Measurements from ENCODE around the gene STX8.

The STX8 gene

DNA sequence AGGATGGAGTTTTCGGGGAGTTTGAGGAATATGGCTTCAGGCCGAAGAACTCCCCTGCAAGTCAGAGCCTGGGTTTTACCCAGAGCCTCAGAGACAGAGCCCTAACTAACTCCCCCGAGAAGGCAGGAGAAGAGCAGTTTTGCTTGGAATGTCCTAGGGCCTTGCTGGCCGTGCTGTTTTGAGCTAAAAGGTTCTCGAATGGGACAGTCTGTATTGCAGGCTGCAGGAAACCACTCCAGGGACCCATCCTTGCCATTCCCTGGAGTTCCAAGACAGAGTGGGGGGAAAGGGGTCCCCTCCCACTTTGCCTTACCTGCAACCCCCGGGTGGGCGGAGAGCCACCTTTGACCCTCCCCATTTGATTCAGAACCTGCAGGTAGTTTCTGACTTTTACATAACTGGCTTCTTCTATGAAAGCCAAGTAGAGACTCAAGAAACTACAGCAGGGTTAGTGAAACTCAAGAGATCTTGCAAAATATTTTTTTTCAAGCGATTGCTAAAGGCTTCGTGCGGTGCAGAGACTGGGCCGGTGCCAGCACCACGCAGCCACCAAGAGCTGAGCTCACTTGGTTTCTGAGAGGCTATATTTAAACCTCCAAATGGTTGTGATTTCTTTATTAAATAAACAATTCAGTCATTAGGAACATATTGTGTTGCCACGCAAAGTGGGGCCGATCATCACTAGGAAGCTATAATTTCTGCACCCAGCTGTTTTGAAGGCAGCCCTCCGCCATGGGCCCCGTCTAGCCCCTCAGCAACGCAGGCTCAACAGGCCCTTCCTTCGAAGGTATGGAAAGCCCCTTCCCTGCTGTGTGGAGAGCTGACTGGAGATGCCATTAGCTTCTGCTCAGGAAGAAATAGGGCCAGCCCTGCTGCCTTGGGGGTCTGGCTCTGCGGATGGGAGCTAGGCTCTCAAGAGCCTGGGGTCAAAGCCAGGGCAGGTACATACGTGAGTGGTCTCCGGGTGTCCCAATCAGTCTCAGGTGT is 331.3 kb downstream of the STX8 start:
- DNase-seq (no peak), ATAC-seq (ENCODE audit: insufficient read depth, low read depth) (no peak)
- Histone ChIP-seq H3K36me3 (ENCODE audit: insufficient read depth, low read length) (no peaks in the 10 kb centered on the region), H3K4me3 (ENCODE audit: low read depth in 1 of 2, low read length in 2 of 2) (no peak overlapping the region), H3K4me2 (ENCODE audit: insufficient read depth, low read length) (no peak overlapping the region), H4K20me1 (ENCODE audit: insufficient read depth, low read length) (no peaks in the 10 kb centered on the region; the same call in none of the 2 replicates), H3K4me1 (ENCODE audit: insufficient read depth, low read length) (no peaks in the 10 kb centered on the region), H3K9me3 (ENCODE audit: insufficient read depth, low read length, severe bottlenecking) (no peaks in the 10 kb centered on the region), H2AFZ (ENCODE audit: low read depth, low read length) (no peak overlapping the region), H3K9ac (ENCODE audit: low read depth, low read length) (no peak overlapping the region), H3K27ac (ENCODE audit: low read length) (no peak overlapping the region), H3K27me3 (ENCODE audit: insufficient read depth, low read length, poor library complexity) (no peaks in the 10 kb centered on the region), H3K79me2 (ENCODE audit: insufficient read depth, low read length) (no peaks in the 10 kb centered on the region)
- TF ChIP-seq EZH2 (IDR thresholded peaks at IDR 0.05; ENCODE audit: borderline replicate concordance, low read depth, low read length, severe bottlenecking), result no peak
- TF ChIP-seq, protein P1, sequence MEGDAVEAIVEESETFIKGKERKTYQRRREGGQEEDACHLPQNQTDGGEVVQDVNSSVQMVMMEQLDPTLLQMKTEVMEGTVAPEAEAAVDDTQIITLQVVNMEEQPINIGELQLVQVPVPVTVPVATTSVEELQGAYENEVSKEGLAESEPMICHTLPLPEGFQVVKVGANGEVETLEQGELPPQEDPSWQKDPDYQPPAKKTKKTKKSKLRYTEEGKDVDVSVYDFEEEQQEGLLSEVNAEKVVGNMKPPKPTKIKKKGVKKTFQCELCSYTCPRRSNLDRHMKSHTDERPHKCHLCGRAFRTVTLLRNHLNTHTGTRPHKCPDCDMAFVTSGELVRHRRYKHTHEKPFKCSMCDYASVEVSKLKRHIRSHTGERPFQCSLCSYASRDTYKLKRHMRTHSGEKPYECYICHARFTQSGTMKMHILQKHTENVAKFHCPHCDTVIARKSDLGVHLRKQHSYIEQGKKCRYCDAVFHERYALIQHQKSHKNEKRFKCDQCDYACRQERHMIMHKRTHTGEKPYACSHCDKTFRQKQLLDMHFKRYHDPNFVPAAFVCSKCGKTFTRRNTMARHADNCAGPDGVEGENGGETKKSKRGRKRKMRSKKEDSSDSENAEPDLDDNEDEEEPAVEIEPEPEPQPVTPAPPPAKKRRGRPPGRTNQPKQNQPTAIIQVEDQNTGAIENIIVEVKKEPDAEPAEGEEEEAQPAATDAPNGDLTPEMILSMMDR (IDR thresholded peaks at IDR 0.05; ENCODE audit: borderline replicate concordance, extremely low read depth, low read length, poor library complexity, severe bottlenecking), result no peak

DNA sequence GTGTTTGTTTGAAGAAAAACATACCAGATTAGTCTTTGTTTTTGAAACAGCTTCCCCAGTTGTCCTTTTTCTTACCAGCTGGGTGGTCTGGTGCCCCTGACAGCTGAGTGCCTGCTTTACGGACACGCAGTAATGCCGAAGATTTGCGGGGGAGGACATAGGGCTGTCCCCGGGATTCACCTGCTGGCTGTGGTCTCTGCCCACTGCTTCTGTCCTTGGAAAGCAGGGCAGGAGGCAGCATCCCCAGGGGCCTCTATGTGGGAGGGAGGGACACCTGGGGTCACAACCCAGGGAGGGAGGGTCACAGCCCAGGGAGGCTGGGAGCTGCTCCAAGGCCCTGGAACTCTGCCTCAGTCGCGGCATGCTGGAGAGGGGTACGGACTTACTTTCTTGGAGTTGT is 332.6 kb downstream of the STX8 start:
- DNase-seq (no peak), ATAC-seq (ENCODE audit: insufficient read depth, low read depth) (no peak)
- H4K20me1 ChIP-seq (ENCODE audit: insufficient read depth, low read length), result no peaks in the 10 kb centered on the region; the same call in none of the 2 replicates
- H3K27me3 ChIP-seq (ENCODE audit: insufficient read depth, low read length, poor library complexity), result no peaks in the 10 kb centered on the region
- no peak for TF ChIP-seq EZH2 (IDR thresholded peaks at IDR 0.05; ENCODE audit: borderline replicate concordance, low read depth, low read length, severe bottlenecking)
- TF ChIP-seq, protein P1 (IDR thresholded peaks at IDR 0.05; ENCODE audit: borderline replicate concordance, extremely low read depth, low read length, poor library complexity, severe bottlenecking), result no peak
- H3K79me2 ChIP-seq (ENCODE audit: insufficient read depth, low read length), result no peaks in the 10 kb centered on the region
- H2AFZ ChIP-seq (ENCODE audit: low read depth, low read length), result no peak overlapping the region
- H3K36me3 ChIP-seq (ENCODE audit: insufficient read depth, low read length), result no peaks in the 10 kb centered on the region
- no peaks in the 10 kb centered on the region for H3K9me3 ChIP-seq (ENCODE audit: insufficient read depth, low read length, severe bottlenecking)
- no peaks in the 10 kb centered on the region for H3K4me1 ChIP-seq (ENCODE audit: insufficient read depth, low read length)
- H3K9ac ChIP-seq (ENCODE audit: low read depth, low read length), result no peak overlapping the region
- no peak overlapping the region for H3K4me2 ChIP-seq (ENCODE audit: insufficient read depth, low read length)
- no peak overlapping the region for H3K27ac ChIP-seq (ENCODE audit: low read length)
- H3K4me3 ChIP-seq (ENCODE audit: low read depth in 1 of 2, low read length in 2 of 2), result no peak overlapping the region

DNA sequence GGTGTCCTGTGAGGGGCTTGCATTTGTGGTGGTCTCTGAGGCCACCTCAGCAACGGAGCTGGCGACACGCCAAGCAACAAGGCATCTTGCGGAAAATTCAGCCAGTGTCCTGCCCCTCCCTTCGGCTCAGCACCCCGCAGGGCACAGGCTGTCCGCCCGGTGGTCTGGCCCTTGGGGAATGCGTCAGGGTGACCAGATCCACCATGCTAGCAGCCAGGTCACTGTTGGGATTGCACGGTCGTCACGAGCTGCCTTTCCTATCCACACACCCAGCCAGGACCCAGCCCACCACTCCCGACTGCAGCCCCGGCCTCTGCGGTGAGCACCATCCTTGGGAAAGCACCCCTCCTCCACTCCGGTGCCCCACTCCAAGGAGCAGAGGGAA is 333.1 kb downstream of the STX8 start:
- H3K36me3 ChIP-seq (ENCODE audit: insufficient read depth, low read length), result no peaks in the 10 kb centered on the region
- TF ChIP-seq, protein P1 (IDR thresholded peaks at IDR 0.05; ENCODE audit: borderline replicate concordance, extremely low read depth, low read length, poor library complexity, severe bottlenecking), result no peak
- no peak for TF ChIP-seq EZH2 (IDR thresholded peaks at IDR 0.05; ENCODE audit: borderline replicate concordance, low read depth, low read length, severe bottlenecking)
- DNase-seq (no peak), ATAC-seq (ENCODE audit: insufficient read depth, low read depth) (no peak)
- no peaks in the 10 kb centered on the region; the same call in none of the 2 replicates for H4K20me1 ChIP-seq (ENCODE audit: insufficient read depth, low read length)
- no peaks in the 10 kb centered on the region for H3K4me1 ChIP-seq (ENCODE audit: insufficient read depth, low read length)
- no peak overlapping the region for H3K27ac ChIP-seq (ENCODE audit: low read length)
- no peak overlapping the region for H3K4me3 ChIP-seq (ENCODE audit: low read depth in 1 of 2, low read length in 2 of 2)
- H3K4me2 ChIP-seq (ENCODE audit: insufficient read depth, low read length), result no peak overlapping the region
- H3K27me3 ChIP-seq (ENCODE audit: insufficient read depth, low read length, poor library complexity), result no peaks in the 10 kb centered on the region
- H3K79me2 ChIP-seq (ENCODE audit: insufficient read depth, low read length), result no peaks in the 10 kb centered on the region
- H2AFZ ChIP-seq (ENCODE audit: low read depth, low read length), result no peak overlapping the region
- H3K9me3 ChIP-seq (ENCODE audit: insufficient read depth, low read length, severe bottlenecking), result no peaks in the 10 kb centered on the region
- H3K9ac ChIP-seq (ENCODE audit: low read depth, low read length), result no peak overlapping the region

All from DND-41 (cell line).